Stimulated activated CD8-positive, alpha-beta memory T cell treated with anti-CD3 and anti-CD28 coated beads, Interleukin-12 subunit alpha, Interleukin-12 subunit beta, amount 100 ng/mL, for 24 hours (primary cell): ENCODE measurements around the gene ANGPTL3.

Experiments used
- DNase-seq: peaks from one replicate; pipeline ENCODE4 v3.0.0-alpha.2; 2020; ENCODE audit errors: extremely low read depth

Gene ANGPTL3

GRCh38 chr1:62625415-62625814 lies 28.1 kb downstream of the ANGPTL3 start:
- no peak for DNase-seq

GRCh38 chr1:62628506-62628905 lies 31.2 kb downstream of the ANGPTL3 start:
- no peak for DNase-seq

GRCh38 chr1:62637392-62638105 lies 40.2 kb downstream of the ANGPTL3 start:
- no peak for DNase-seq

- no peak for DNase-seq
These were observed 46.0 kb downstream of the ANGPTL3 start for GRCh38 chr1:62643283-62643682.

- DNase-seq: no peak
These were observed 55.1 kb downstream of the ANGPTL3 start for GRCh38 chr1:62652387-62652786.

- DNase-seq: no peak
These were observed 57.4 kb downstream of the ANGPTL3 start for GRCh38 chr1:62654744-62655143.
